ENCODE data around the gene SCAP. TPM values are rescaled to one million over a fixed set of nuclear protein-coding genes. Genes with fewer than 3 reads are reported as not detected.

The SCAP gene
- total and polyA plus RNA-seq, 2 of the 13 experiments (the other 11 are each of a cell fraction or from before 2014, with no cell fraction given), result 40.4 to 53.3 TPM

DNA sequence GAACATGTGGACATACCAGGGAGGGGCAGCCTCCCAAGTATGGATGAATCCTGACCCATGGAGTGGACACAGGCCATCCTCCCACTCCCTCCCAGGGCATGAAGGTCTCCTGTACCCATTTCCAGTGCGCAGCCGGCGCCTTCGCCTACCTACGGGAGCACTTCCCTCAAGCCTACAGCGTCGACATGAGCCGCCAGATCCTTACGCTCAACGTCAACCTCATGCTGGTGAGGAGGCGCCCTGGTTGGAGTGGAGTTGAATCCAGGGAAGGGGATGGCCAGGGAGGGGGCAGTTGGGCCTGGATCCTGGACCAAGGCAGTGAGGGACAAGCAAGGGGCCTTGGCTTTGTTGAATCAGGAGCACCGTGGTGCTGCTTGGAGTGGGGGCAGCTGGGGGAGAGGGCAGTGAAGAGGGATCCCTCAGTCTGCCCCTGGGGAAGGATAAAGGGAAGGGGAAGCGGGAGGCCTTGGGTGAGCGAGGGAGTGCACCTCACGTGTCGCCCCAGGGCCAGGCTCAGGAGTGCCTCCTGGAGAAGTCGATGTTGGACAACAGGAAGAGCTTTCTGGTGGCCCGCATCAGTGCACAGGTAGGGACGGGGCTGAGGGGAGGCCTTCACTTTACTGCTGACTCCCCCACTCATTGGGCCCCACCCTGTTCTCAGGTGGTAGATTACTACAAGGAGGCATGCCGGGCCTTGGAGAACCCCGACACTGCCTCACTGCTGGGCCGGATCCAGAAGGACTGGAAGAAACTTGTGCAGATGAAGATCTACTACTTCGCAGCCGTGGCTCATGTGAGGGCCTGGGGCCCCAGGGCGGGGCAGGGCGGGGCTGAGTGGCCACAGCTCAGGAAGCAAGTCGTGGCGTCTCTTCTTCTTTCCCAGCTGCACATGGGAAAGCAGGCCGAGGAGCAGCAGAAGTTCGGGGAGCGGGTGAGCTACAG, 69.7 kb downstream of the SCAP start:
- H3K79me2 ChIP-seq (ENCODE audit: insufficient read depth, low read length), result peaks cover 4% of the 10 kb centered on the region
- ChIA-PET CTCF (ENCODE audit: low intra/inter-chr PET ratio, low total read pairs) (no interaction called here), POLR2A (interaction anchor here (1.8 kb wide), 1 partner anchor 25 kb away, joined by 4 read pairs; the partner anchor contains the start of gene PTPN23)
- peaks cover 8% of the 10 kb centered on the region for H4K20me1 ChIP-seq (ENCODE audit: insufficient read depth, low read length)
- H3K9ac ChIP-seq (ENCODE audit: insufficient read depth, low read depth, low read length), result no peak overlapping the region
- intact Hi-C loops (cut with micrococcal nuclease; ENCODE audit: unreplicated experiment), result no loop called here
- in situ Hi-C loops (cut with HindIII; ENCODE audit: extremely low pct_ligation_motif_present, low pct_unique_long_range_greater_than_20kb), result no loop called here
- TF ChIP-seq, protein P1, sequence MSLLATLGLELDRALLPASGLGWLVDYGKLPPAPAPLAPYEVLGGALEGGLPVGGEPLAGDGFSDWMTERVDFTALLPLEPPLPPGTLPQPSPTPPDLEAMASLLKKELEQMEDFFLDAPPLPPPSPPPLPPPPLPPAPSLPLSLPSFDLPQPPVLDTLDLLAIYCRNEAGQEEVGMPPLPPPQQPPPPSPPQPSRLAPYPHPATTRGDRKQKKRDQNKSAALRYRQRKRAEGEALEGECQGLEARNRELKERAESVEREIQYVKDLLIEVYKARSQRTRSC (CRISPR knock-in tag; IDR thresholded peaks at IDR 0.05; ENCODE audit: low read depth), result no peak
- TF ChIP-seq, protein P2, sequence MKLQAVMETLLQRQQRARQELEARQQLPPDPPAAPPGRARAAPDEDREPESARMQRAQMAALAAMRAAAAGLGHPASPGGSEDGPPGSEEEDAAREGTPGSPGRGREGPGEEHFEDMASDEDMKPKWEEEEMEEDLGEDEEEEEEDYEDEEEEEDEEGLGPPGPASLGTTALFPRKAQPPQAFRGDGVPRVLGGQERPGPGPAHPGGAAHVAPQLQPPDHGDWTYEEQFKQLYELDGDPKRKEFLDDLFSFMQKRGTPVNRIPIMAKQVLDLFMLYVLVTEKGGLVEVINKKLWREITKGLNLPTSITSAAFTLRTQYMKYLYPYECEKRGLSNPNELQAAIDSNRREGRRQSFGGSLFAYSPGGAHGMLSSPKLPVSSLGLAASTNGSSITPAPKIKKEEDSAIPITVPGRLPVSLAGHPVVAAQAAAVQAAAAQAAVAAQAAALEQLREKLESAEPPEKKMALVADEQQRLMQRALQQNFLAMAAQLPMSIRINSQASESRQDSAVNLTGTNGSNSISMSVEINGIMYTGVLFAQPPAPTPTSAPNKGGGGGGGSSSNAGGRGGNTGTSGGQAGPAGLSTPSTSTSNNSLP (IDR thresholded peaks at IDR 0.05; ENCODE audit: low read depth, low read length), result no peak
- TF ChIP-seq MED13 (CRISPR knock-in tag; IDR thresholded peaks at IDR 0.05) (no peak), ZNF484 (CRISPR knock-in tag; IDR thresholded peaks at IDR 0.05; ENCODE audit: borderline replicate concordance, low read depth) (no peak), ZNF713 (CRISPR knock-in tag; IDR thresholded peaks at IDR 0.05) (no peak), SP1 (IDR thresholded peaks at IDR 0.05) (no peak), SP1 (CRISPR knock-in tag; IDR thresholded peaks at IDR 0.05) (no peak), MYC (CRISPR knock-in tag; IDR thresholded peaks at IDR 0.05; ENCODE audit: borderline replicate concordance) (no peak), ZNF660 (CRISPR knock-in tag; IDR thresholded peaks at IDR 0.05; ENCODE audit: borderline replicate concordance, low read depth) (no peak), NFE2L1 (CRISPR knock-in tag; IDR thresholded peaks at IDR 0.05; ENCODE audit: borderline replicate concordance) (no peak), MTF2 (CRISPR knock-in tag; IDR thresholded peaks at IDR 0.05; ENCODE audit: borderline replicate concordance) (no peak), ZNF33B (CRISPR knock-in tag; IDR thresholded peaks at IDR 0.05) (no peak), GATAD2A (CRISPR knock-in tag; IDR thresholded peaks at IDR 0.05) (no peak), ZNF205 (CRISPR knock-in tag; IDR thresholded peaks at IDR 0.05) (no peak)
- TF ChIP-seq, protein P3, sequence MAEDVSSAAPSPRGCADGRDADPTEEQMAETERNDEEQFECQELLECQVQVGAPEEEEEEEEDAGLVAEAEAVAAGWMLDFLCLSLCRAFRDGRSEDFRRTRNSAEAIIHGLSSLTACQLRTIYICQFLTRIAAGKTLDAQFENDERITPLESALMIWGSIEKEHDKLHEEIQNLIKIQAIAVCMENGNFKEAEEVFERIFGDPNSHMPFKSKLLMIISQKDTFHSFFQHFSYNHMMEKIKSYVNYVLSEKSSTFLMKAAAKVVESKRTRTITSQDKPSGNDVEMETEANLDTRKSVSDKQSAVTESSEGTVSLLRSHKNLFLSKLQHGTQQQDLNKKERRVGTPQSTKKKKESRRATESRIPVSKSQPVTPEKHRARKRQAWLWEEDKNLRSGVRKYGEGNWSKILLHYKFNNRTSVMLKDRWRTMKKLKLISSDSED (CRISPR knock-in tag; IDR thresholded peaks at IDR 0.05), result no peak
- TF ChIP-seq, protein P4, sequence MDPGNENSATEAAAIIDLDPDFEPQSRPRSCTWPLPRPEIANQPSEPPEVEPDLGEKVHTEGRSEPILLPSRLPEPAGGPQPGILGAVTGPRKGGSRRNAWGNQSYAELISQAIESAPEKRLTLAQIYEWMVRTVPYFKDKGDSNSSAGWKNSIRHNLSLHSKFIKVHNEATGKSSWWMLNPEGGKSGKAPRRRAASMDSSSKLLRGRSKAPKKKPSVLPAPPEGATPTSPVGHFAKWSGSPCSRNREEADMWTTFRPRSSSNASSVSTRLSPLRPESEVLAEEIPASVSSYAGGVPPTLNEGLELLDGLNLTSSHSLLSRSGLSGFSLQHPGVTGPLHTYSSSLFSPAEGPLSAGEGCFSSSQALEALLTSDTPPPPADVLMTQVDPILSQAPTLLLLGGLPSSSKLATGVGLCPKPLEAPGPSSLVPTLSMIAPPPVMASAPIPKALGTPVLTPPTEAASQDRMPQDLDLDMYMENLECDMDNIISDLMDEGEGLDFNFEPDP (CRISPR knock-in tag; conservative IDR thresholded peaks at IDR 0.05), result no peak
- TF ChIP-seq, protein P5, sequence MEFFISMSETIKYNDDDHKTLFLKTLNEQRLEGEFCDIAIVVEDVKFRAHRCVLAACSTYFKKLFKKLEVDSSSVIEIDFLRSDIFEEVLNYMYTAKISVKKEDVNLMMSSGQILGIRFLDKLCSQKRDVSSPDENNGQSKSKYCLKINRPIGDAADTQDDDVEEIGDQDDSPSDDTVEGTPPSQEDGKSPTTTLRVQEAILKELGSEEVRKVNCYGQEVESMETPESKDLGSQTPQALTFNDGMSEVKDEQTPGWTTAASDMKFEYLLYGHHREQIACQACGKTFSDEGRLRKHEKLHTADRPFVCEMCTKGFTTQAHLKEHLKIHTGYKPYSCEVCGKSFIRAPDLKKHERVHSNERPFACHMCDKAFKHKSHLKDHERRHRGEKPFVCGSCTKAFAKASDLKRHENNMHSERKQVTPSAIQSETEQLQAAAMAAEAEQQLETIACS (CRISPR knock-in tag; IDR thresholded peaks at IDR 0.05), result no peak
- BruUV-seq (replicated peaks), result no TSS peak
- no peak overlapping the region for H3K27ac ChIP-seq (ENCODE audit: extremely low read length, insufficient read depth, low read length)
- H2AFZ ChIP-seq (ENCODE audit: low read length), result no peak overlapping the region
- DNase-seq (ENCODE audit: low spot score), result no peak
- H3K4me3 ChIP-seq (replicated peaks in 1 of 3; ENCODE audit: insufficient read depth in 1 of 3, low read depth in 2 of 3, low read length in 3 of 3), result no peak overlapping the region
- H3K27me3 ChIP-seq (ENCODE audit: control insufficient read depth in 1 of 2, insufficient read depth in 2 of 2, low read length in 2 of 2), result no peaks in the 10 kb centered on the region
- 97% methylated on average over 23 of the region's 31 CpGs for WGBS (ENCODE audit: low lambda C conversion rate)
- H3K9me3 ChIP-seq (ENCODE audit: low read length), result no peaks in the 10 kb centered on the region
- peaks cover 11% of the 10 kb centered on the region; the same call in 1 of the 2 replicates for H3K4me1 ChIP-seq (ENCODE audit: insufficient read depth, low read length)
- FAIRE-seq, result no peak
- no peak for ATAC-seq
- H3K4me2 ChIP-seq (ENCODE audit: low read depth, low read length), result no peak overlapping the region
- peaks cover 36 to 58% of the 10 kb centered on the region in 2 experiments for H3K36me3 ChIP-seq (replicated peaks in 1 of 2; ENCODE audit: control insufficient read depth in 1 of 2, insufficient read depth in 2 of 2, low read length in 2 of 2)

Data from HepG2 (cell line).